ENCODE measurements around the gene DNAH8. TPM values are rescaled to one million over a fixed set of nuclear protein-coding genes. Genes with fewer than 3 reads are reported as not detected.
"Not testable (repeated sequence)": the region's sequence is repeated elsewhere in the genome, so short reads cannot be mapped to it uniquely, and the experiment has no call there.

Gene DNAH8
- total and polyA plus RNA-seq, 9 donors, result 0.58 to 4.3 (median 1.5) TPM

DNA sequence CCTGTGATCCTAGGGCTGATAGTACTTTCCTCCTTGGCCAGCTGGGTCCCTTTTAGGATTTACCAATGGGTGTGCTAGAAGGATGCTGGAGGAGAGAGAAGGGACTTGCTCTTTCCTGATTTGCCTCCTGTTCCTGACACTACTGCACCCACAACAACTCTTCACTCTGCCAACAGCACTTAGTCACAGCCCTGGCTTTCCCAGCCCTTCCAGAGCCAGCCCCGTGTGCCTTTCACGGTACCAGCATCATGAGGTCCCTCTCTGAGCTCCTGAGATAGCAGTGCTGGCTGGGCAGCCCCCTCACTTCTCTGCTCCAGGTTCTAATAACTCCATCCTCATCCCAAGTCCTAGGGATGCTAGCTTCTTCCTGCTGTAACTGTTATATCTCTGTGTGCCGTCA, 80.9 kb downstream of the DNAH8 start:
- WGBS (ENCODE audit: insufficient coverage), result 69% methylated on average over 2 of the region's 3 CpGs
- Histone ChIP-seq H3K4me3 (ENCODE audit: low read length) (no peak overlapping the region), H3K4me1 (ENCODE audit: control insufficient read depth, insufficient read depth, low read length) (no peaks in the 10 kb centered on the region), H3K27ac (ENCODE audit: low read length) (no peak overlapping the region), H3K9me3 (replicated peaks; ENCODE audit: control insufficient read depth, low read depth, low read length) (no peaks in the 10 kb centered on the region), H3K36me3 (ENCODE audit: control insufficient read depth, insufficient read depth, low read length) (no peaks in the 10 kb centered on the region), H3K27me3 (ENCODE audit: control insufficient read depth, insufficient read depth, low read length) (no peaks in the 10 kb centered on the region)
- DNase-seq, result no peak

DNA sequence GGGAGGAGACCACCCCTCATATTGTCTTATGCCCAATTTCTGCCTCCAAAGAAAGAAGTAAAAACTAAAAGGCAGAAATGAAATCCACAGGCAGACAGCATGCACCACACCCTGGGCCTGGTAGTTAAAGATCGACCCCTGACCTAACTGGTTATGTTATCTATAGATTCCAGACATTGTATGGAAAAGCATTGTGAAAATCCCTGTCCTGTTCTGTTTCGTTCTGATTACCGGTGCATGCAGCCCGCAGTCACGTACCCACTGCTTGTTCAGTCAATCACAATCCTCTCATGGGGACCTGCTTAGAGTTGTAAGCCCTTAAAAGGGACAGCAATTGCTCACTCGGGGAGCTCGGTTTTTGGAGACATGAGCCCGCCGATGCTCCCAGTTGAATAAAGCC, 81.3 kb downstream of the DNAH8 start:
- H3K36me3 ChIP-seq (ENCODE audit: control insufficient read depth, insufficient read depth, low read length); H3K4me1 ChIP-seq (ENCODE audit: control insufficient read depth, insufficient read depth, low read length); H3K9me3 ChIP-seq (replicated peaks; ENCODE audit: control insufficient read depth, low read depth, low read length); H3K4me3 ChIP-seq (ENCODE audit: low read length); H3K27ac ChIP-seq (ENCODE audit: low read length); H3K27me3 ChIP-seq (ENCODE audit: control insufficient read depth, insufficient read depth, low read length); DNase-seq: not testable (repeated sequence)
- no CpG with 5 or more reads among the region's 9 CpGs for WGBS (ENCODE audit: insufficient coverage)

GRCh38 chr6:38796850-38797249, 81.7 kb downstream of the DNAH8 start:
- no peak for DNase-seq
- Histone ChIP-seq H3K9me3 (replicated peaks; ENCODE audit: control insufficient read depth, low read depth, low read length) (no peaks in the 10 kb centered on the region), H3K36me3 (ENCODE audit: control insufficient read depth, insufficient read depth, low read length) (no peaks in the 10 kb centered on the region), H3K4me1 (ENCODE audit: control insufficient read depth, insufficient read depth, low read length) (no peaks in the 10 kb centered on the region), H3K4me3 (ENCODE audit: low read length) (no peak overlapping the region), H3K27me3 (ENCODE audit: control insufficient read depth, insufficient read depth, low read length) (no peaks in the 10 kb centered on the region), H3K27ac (ENCODE audit: low read length) (no peak overlapping the region)
- WGBS (ENCODE audit: insufficient coverage), result no CpG with 5 or more reads among the region's 6 CpGs

DNA sequence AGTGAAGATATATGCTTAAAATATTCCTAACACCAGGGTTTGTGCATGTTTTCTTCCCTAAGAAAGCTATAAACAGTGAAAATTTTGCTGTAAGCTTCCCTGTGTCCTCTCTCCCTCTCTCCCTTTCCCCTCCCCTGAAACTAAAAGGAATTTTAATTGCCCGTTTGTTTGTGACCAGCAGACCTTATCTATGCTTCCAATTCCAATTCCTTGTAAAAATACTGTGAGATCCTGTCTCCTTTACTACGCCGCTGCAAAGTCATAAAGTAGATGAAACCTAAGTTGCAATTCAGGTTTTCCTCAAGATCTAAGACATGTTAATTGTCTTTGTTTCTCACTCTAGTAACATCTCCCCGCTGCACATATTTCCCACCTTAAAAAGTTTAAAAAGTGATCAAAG, 82.3 kb downstream of the DNAH8 start:
- no peak overlapping the region for H3K27ac ChIP-seq (ENCODE audit: low read length)
- no peaks in the 10 kb centered on the region for H3K9me3 ChIP-seq (replicated peaks; ENCODE audit: control insufficient read depth, low read depth, low read length)
- 60% methylated on average over 1 of the region's 4 CpGs for WGBS (ENCODE audit: insufficient coverage)
- no peak overlapping the region for H3K4me3 ChIP-seq (ENCODE audit: low read length)
- no peaks in the 10 kb centered on the region for H3K27me3 ChIP-seq (ENCODE audit: control insufficient read depth, insufficient read depth, low read length)
- no peak for DNase-seq
- no peaks in the 10 kb centered on the region for H3K36me3 ChIP-seq (ENCODE audit: control insufficient read depth, insufficient read depth, low read length)
- H3K4me1 ChIP-seq (ENCODE audit: control insufficient read depth, insufficient read depth, low read length), result no peaks in the 10 kb centered on the region

DNA sequence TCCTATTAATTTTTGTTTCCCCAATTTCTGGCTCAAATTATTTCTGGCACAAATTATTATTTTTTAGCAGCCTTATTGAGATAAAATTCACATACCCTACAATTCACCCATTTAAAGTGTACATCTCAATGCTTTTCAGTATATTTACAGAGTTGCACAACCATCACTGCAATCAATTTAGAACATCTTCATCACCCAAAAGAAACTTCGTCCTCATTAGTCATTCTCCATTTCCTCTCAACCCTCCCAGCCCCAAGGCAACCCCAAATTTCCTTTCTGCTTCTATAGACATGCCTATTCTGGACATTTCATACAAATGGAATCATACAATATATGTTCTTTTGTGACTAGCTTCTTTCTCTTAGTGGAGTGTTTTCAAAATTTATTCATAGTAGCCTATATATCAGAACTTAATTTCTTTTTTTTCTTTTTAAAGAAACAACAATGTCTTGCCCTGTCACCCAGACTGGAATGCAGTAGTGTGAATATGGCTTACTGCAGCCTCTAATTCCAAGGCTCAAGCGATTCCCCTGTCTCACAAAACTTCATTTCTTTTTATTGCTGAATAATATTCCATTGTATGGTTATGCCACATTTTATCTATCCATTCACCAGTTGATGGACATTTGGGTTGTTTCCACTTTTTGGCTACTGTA, 84.5 kb downstream of the DNAH8 start:
- H3K27me3 ChIP-seq (ENCODE audit: control insufficient read depth, insufficient read depth, low read length), result no peaks in the 10 kb centered on the region

GRCh38 chr6:38801305-38801704, 86.2 kb downstream of the DNAH8 start:
- DNase-seq, result no peak
- no peak overlapping the region for H3K4me3 ChIP-seq (ENCODE audit: low read length)
- H3K27ac ChIP-seq (ENCODE audit: low read length), result no peak overlapping the region
- no peaks in the 10 kb centered on the region for H3K36me3 ChIP-seq (ENCODE audit: control insufficient read depth, insufficient read depth, low read length)
- peaks cover 3% of the 10 kb centered on the region for H3K4me1 ChIP-seq (ENCODE audit: control insufficient read depth, insufficient read depth, low read length)
- no peaks in the 10 kb centered on the region for H3K27me3 ChIP-seq (ENCODE audit: control insufficient read depth, insufficient read depth, low read length)
- H3K9me3 ChIP-seq (replicated peaks; ENCODE audit: control insufficient read depth, low read depth, low read length), result no peaks in the 10 kb centered on the region
- WGBS (ENCODE audit: insufficient coverage), result 71% methylated on average over 2 of the region's 4 CpGs

More for the DNA sequence above, 84.5 kb downstream of the DNAH8 start:
- 29% methylated on average over 1 of the region's 2 CpGs for WGBS (ENCODE audit: insufficient coverage)
- Histone ChIP-seq H3K27ac (ENCODE audit: low read length) (no peak overlapping the region), H3K4me3 (ENCODE audit: low read length) (no peak overlapping the region), H3K9me3 (replicated peaks; ENCODE audit: control insufficient read depth, low read depth, low read length) (no peaks in the 10 kb centered on the region), H3K36me3 (ENCODE audit: control insufficient read depth, insufficient read depth, low read length) (no peaks in the 10 kb centered on the region), H3K4me1 (ENCODE audit: control insufficient read depth, insufficient read depth, low read length) (peaks cover 3% of the 10 kb centered on the region)
- DNase-seq, result no peak

- Histone ChIP-seq H3K9me3 (replicated peaks; ENCODE audit: control insufficient read depth, low read depth, low read length) (no peaks in the 10 kb centered on the region), H3K36me3 (ENCODE audit: control insufficient read depth, insufficient read depth, low read length) (no peaks in the 10 kb centered on the region)
These were observed 87.4 kb downstream of the DNAH8 start for GRCh38 chr6:38802497-38802896.

DNA sequence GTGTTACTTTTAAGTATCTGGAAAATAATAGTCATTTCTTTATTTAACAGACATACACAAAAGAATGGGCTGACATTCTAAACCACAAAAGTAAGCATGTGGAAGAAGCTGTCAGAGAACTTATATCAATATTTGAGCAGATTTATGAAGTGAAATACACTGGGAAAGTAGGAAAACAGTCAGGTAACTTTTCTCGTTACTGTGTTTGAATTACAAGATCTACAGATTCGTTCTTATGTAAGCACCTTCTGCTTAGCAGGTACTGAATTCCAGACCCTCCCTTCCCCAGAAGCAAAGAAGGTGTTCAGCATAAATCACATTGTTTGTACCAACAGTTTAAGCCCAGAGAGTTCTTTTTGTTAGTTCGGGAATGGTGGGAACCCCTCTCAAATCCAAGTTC, 88.0 kb downstream of the DNAH8 start:
- H3K36me3 ChIP-seq (ENCODE audit: control insufficient read depth, insufficient read depth, low read length), result no peaks in the 10 kb centered on the region
- no peaks in the 10 kb centered on the region for H3K9me3 ChIP-seq (replicated peaks; ENCODE audit: control insufficient read depth, low read depth, low read length)
- no peak for DNase-seq
- peaks cover 5% of the 10 kb centered on the region for H3K4me1 ChIP-seq (ENCODE audit: control insufficient read depth, insufficient read depth, low read length)
- H3K27me3 ChIP-seq (ENCODE audit: control insufficient read depth, insufficient read depth, low read length), result no peaks in the 10 kb centered on the region
- WGBS (ENCODE audit: insufficient coverage), result no CpG with 5 or more reads among the region's 3 CpGs
- no peak overlapping the region for H3K4me3 ChIP-seq (ENCODE audit: low read length)
- no peak overlapping the region for H3K27ac ChIP-seq (ENCODE audit: low read length)

More at GRCh38 chr6:38802497-38802896, 87.4 kb downstream of the DNAH8 start:
- Histone ChIP-seq H3K4me1 (ENCODE audit: control insufficient read depth, insufficient read depth, low read length) (peaks cover 5% of the 10 kb centered on the region), H3K27me3 (ENCODE audit: control insufficient read depth, insufficient read depth, low read length) (no peaks in the 10 kb centered on the region), H3K4me3 (ENCODE audit: low read length) (no peak overlapping the region), H3K27ac (ENCODE audit: low read length) (no peak overlapping the region)
- no peak for DNase-seq

DNA sequence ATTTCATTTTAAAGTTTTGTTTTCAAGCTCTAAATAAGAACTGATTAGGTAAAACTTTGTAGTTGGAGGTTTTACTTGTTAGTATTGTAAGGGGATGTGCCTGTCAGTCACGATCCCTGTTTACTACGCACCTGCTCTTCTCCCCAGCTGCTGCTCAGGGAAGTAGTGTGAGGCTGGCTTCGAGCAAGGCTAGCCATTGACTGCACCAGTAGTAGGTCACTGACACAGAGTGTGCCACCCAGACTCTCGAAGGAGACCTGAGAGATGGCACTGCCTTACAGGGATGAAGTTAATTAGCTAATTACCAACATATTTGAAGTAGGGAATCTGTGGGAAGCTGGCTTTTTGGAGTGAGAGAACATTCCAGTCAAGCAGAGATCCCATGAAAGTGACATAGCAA, 89.2 kb downstream of the DNAH8 start:
- no peaks in the 10 kb centered on the region for H3K9me3 ChIP-seq (replicated peaks; ENCODE audit: control insufficient read depth, low read depth, low read length)
- H3K27ac ChIP-seq (ENCODE audit: low read length), result peak overlapping the region; percentile 35
- peaks cover 5% of the 10 kb centered on the region for H3K4me1 ChIP-seq (ENCODE audit: control insufficient read depth, insufficient read depth, low read length)
- WGBS (ENCODE audit: insufficient coverage), result 47% methylated on average over 3 of the region's 4 CpGs
- peak; percentile 41 for DNase-seq
- no peaks in the 10 kb centered on the region for H3K36me3 ChIP-seq (ENCODE audit: control insufficient read depth, insufficient read depth, low read length)
- H3K27me3 ChIP-seq (ENCODE audit: control insufficient read depth, insufficient read depth, low read length), result no peaks in the 10 kb centered on the region
- no peak overlapping the region for H3K4me3 ChIP-seq (ENCODE audit: low read length)

DNA sequence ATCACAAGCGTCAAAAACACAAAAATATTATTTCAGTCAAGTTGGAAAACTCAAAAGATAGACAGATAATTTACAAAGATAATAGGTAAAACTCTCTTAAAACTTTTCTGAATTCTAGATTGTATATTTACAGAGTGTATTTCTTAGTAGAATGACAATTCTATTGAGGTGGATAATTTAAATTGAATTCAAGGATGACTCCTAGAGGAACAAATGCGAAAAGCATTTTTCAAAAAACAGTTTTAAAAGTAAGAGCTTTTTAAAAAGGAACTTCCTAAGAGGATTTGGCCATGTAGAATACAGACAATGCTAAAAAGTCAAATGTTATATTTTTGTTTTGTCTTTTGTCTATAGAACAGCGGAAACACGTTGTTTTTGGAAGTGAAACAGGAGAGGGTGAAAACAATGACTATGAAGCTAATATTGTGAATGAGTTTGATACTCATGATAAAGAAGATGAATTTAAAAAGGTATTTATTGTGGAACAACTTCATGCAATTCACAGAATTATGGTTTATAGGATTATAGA, 90.1 kb downstream of the DNAH8 start:
- no peak for DNase-seq

DNA sequence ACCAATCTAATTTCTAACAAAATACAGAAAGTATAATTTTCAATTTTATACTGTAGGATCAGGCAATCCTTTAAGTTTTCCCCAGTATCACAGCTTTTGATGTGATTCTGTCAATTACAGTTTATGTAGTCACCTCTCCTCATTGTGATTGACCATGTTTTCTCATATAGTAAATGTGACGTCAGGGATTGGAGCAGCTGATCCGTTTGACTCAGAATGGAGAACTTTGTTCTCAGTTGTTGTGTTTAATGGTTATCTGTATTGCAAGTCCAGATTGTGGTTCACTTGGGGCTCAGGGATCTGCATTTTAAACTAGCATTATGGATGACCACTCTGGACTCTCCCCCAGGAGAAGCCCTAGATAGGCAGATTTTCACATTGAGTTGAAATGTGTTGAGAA, 90.6 kb downstream of the DNAH8 start:
- Histone ChIP-seq H3K27me3 (ENCODE audit: control insufficient read depth, insufficient read depth, low read length) (no peaks in the 10 kb centered on the region), H3K4me1 (ENCODE audit: control insufficient read depth, insufficient read depth, low read length) (peaks cover 5% of the 10 kb centered on the region), H3K9me3 (replicated peaks; ENCODE audit: control insufficient read depth, low read depth, low read length) (no peaks in the 10 kb centered on the region), H3K4me3 (ENCODE audit: low read length) (no peak overlapping the region), H3K36me3 (ENCODE audit: control insufficient read depth, insufficient read depth, low read length) (no peaks in the 10 kb centered on the region), H3K27ac (ENCODE audit: low read length) (no peak overlapping the region)
- DNase-seq, result no peak
- WGBS (ENCODE audit: insufficient coverage), result no CpG with 5 or more reads among the region's 2 CpGs

More for the DNA sequence above, 90.1 kb downstream of the DNAH8 start:
- no peak overlapping the region for H3K27ac ChIP-seq (ENCODE audit: low read length)
- no peak overlapping the region for H3K4me3 ChIP-seq (ENCODE audit: low read length)
- H3K9me3 ChIP-seq (replicated peaks; ENCODE audit: control insufficient read depth, low read depth, low read length), result no peaks in the 10 kb centered on the region
- WGBS (ENCODE audit: insufficient coverage), result 83% methylated on average over 2 of the region's 4 CpGs
- H3K27me3 ChIP-seq (ENCODE audit: control insufficient read depth, insufficient read depth, low read length), result no peaks in the 10 kb centered on the region
- no peaks in the 10 kb centered on the region for H3K36me3 ChIP-seq (ENCODE audit: control insufficient read depth, insufficient read depth, low read length)
- peaks cover 5% of the 10 kb centered on the region for H3K4me1 ChIP-seq (ENCODE audit: control insufficient read depth, insufficient read depth, low read length)
